H1 (cell line): ENCODE data around the gene ZNF106. TPM values are rescaled to one million over a fixed set of nuclear protein-coding genes. Genes with fewer than 3 reads are reported as not detected.

Experiments
- CTCF ChIA-PET: fragments of 300-600 bp; sonication (Branson Sonifier 250); formaldehyde crosslinking; loops from one replicate; lab custom pipeline; 2021; ENCODE audit not compliant: partially characterized antibody; lab: Charles Lee
- POLR2A ChIA-PET: fragments of 300-600 bp; sonication (Branson Sonifier 250); formaldehyde crosslinking; loops from one replicate; lab custom pipeline; 2021; ENCODE audit warnings: inconsistent platforms; ENCODE audit not compliant: partially characterized antibody; lab: Charles Lee
- DNase-seq, 2 experiments: peaks; one replicate each; pipeline versions ENCODE4 v3.0.0 to v3.0.0-alpha.2; 2010 to 2022; ENCODE audit warnings: low spot score in 2 of 2, low read depth in 1 of 2, mixed read lengths in 1 of 2
- FAIRE-seq: peaks from 2 replicates; lab custom pipeline; 2011; peaks lifted over from hg19 to GRCh38; lab: Jason Lieb, UNC
- H2AFZ ChIP-seq: 2 replicates; pipeline ENCODE4 v1.8.1; 2012; ENCODE audit warnings: low read length, inconsistent platforms
- H2AK5ac ChIP-seq: 2 replicates; pipeline ENCODE4 v1.6.1; 2013; ENCODE audit warnings: low read depth, low read length
- H2BK120ac ChIP-seq: replicated peaks from 2 replicates; pipeline ENCODE3; 2013; ENCODE audit warnings: low read depth, low read length, inconsistent platforms
- H2BK12ac ChIP-seq: 2 replicates; pipeline ENCODE4 v1.6.1; 2013; ENCODE audit warnings: low read depth, low read length
- H2BK15ac ChIP-seq: 2 replicates; pipeline ENCODE4 v1.6.1; 2013; ENCODE audit warnings: low read length
- H2BK20ac ChIP-seq: 2 replicates; pipeline ENCODE4 v1.6.1; 2013; ENCODE audit warnings: low read length
- H2BK5ac ChIP-seq: 2 replicates; pipeline ENCODE4 v1.6.1; 2013; ENCODE audit warnings: low read depth, low read length
- H3K14ac ChIP-seq: 2 replicates; pipeline ENCODE4 v1.6.1; 2013; ENCODE audit warnings: inconsistent platforms; ENCODE audit not compliant: insufficient read length
- H3K18ac ChIP-seq: 2 replicates; pipeline ENCODE4 v1.6.1; 2013; ENCODE audit warnings: low read length; ENCODE audit errors: extremely low read depth
- H3K23ac ChIP-seq: 2 replicates; pipeline ENCODE4 v1.6.1; 2013; ENCODE audit warnings: inconsistent platforms; ENCODE audit not compliant: insufficient read length
- H3K23me2 ChIP-seq: 2 replicates; pipeline ENCODE4 v1.6.1; 2013; ENCODE audit warnings: low read depth, low read length
- H3K27ac ChIP-seq: 2 replicates; pipeline ENCODE4 v1.6.1; 2011; ENCODE audit warnings: low read depth, low read length, inconsistent platforms
- H3K27me3 ChIP-seq, 4 experiments: replicated peaks in 1 of 4; 1 replicate in 1 of 4; 2 replicates in 3 of 4; pipeline versions ENCODE4 v1.6.1 to v1.8.1; 2011 to 2013; ENCODE audit warnings: low read length in 3 of 4, mild to moderate bottlenecking in 3 of 4, inconsistent platforms in 2 of 4, mixed read lengths in 2 of 4, moderate library complexity in 1 of 4; ENCODE audit not compliant: control insufficient read depth in 3 of 4, insufficient read depth in 3 of 4; ENCODE audit errors: extremely low read depth in 1 of 4
- H3K36me3 ChIP-seq, 4 experiments: 2 replicates each; pipeline versions ENCODE4 v1.6.1 to v1.8.1; 2011 to 2013; ENCODE audit warnings: mild to moderate bottlenecking in 4 of 4, low read length in 3 of 4, moderate library complexity in 2 of 4, control low read depth in 1 of 4, inconsistent platforms in 1 of 4; ENCODE audit not compliant: insufficient read depth in 4 of 4, control insufficient read depth in 2 of 4
- H3K4ac ChIP-seq: replicated peaks from 2 replicates; pipeline ENCODE3; 2013; ENCODE audit warnings: low read length, low read depth, mixed read lengths, inconsistent platforms; ENCODE audit not compliant: insufficient read length
- H3K4me1 ChIP-seq, 4 experiments: replicated peaks in 1 of 4; 1 replicate in 1 of 4; 2 replicates in 3 of 4; pipeline versions ENCODE4 v1.6.1 to v1.8.1; 2011 to 2013; ENCODE audit warnings: low read length in 3 of 4, inconsistent platforms in 2 of 4, mixed read lengths in 1 of 4; ENCODE audit not compliant: insufficient read depth in 4 of 4, control insufficient read depth in 3 of 4
- H3K4me2 ChIP-seq, 2 experiments: 2 replicates each; pipeline versions ENCODE4 v1.6.1 to v1.8.1; 2011 to 2013; ENCODE audit warnings: low read depth in 2 of 2, low read length in 2 of 2, control low read depth in 1 of 2, inconsistent platforms in 1 of 2, mild to moderate bottlenecking in 1 of 2; ENCODE audit not compliant: insufficient read depth in 1 of 2
- H3K4me3 ChIP-seq, 4 experiments: fragments of 200-600, 300-600 bp in 1 of 4; sonication (generic), shearing (Covaris generic), sonication (Bioruptor Twin) in 1 of 4; 2 replicates each; pipeline versions ENCODE4 v1.5.1 to v1.8.1; 2011 to 2016; ENCODE audit warnings: low read length in 4 of 4, low read depth in 3 of 4, control low read depth in 2 of 4, inconsistent platforms in 2 of 4, mild to moderate bottlenecking in 2 of 4, mixed read lengths in 1 of 4, moderate library complexity in 1 of 4; ENCODE audit not compliant: insufficient read depth in 2 of 4; ENCODE audit errors: extremely low read depth in 1 of 4
- H3K56ac ChIP-seq: replicated peaks from 2 replicates; pipeline ENCODE3; 2013; ENCODE audit warnings: low read depth, mild to moderate bottlenecking, mixed read lengths, low read length, inconsistent platforms; ENCODE audit not compliant: insufficient read length
- H3K79me1 ChIP-seq: 2 replicates; pipeline ENCODE4 v1.6.1; 2013; ENCODE audit warnings: low read depth, low read length, control low read depth
- H3K79me2 ChIP-seq, 2 experiments: 2 replicates each; pipeline versions ENCODE4 v1.6.1 to v1.8.1; 2012 to 2013; ENCODE audit warnings: low read length in 2 of 2, mild to moderate bottlenecking in 2 of 2, inconsistent platforms in 1 of 2; ENCODE audit not compliant: insufficient read depth in 2 of 2, control insufficient read depth in 1 of 2
- H3K9ac ChIP-seq, 4 experiments: replicated peaks in 1 of 4; 1 replicate in 1 of 4; 2 replicates in 3 of 4; pipeline versions ENCODE4 v1.6.1 to v1.8.1; 2011 to 2013; ENCODE audit warnings: low read depth in 3 of 4, low read length in 3 of 4, control low read depth in 2 of 4, mild to moderate bottlenecking in 2 of 4, moderate library complexity in 2 of 4, inconsistent platforms in 1 of 4; ENCODE audit errors: extremely low read depth in 1 of 4
- H3K9me3 ChIP-seq, 2 experiments: 2 replicates each; pipeline versions ENCODE4 v1.6.1 to v1.8.1; 2012 to 2013; ENCODE audit warnings: mild to moderate bottlenecking in 2 of 2, moderate library complexity in 2 of 2, control low read depth in 1 of 2, inconsistent platforms in 1 of 2, low read depth in 1 of 2, low read length in 1 of 2, mixed read lengths in 1 of 2; ENCODE audit not compliant: insufficient read depth in 2 of 2
- H4K20me1 ChIP-seq, 2 experiments: replicated peaks in 1 of 2; 2 replicates each; pipeline versions ENCODE3 to v1.8.1; 2011 to 2013; ENCODE audit warnings: inconsistent platforms in 2 of 2, low read length in 2 of 2, mild to moderate bottlenecking in 1 of 2; ENCODE audit not compliant: insufficient read depth in 2 of 2, control insufficient read depth in 1 of 2
- H4K5ac ChIP-seq: 2 replicates; pipeline ENCODE4 v1.6.1; 2013; ENCODE audit warnings: low read length, low read depth, mixed read lengths, inconsistent platforms; ENCODE audit not compliant: insufficient read length
- H4K8ac ChIP-seq: 2 replicates; pipeline ENCODE4 v1.8.0; 2013; ENCODE audit warnings: mild to moderate bottlenecking, moderate library complexity, low read length, inconsistent platforms; ENCODE audit not compliant: insufficient read depth; ENCODE audit errors: extremely low read depth
- H4K91ac ChIP-seq: replicated peaks from 2 replicates; pipeline ENCODE3; 2013; ENCODE audit warnings: low read length, mixed read lengths, inconsistent platforms; ENCODE audit not compliant: insufficient read length
- GABPA ChIP-seq: IDR thresholded peaks from 2 replicates; pipeline ENCODE4 v1.6.1; 2011; ENCODE audit warnings: mild to moderate bottlenecking, low read length, moderate library complexity, borderline replicate concordance; ENCODE audit not compliant: insufficient read depth
- KDM1A ChIP-seq: fragments of 200-600, 300-600 bp; sonication (generic); IDR thresholded peaks from 2 replicates; pipeline ENCODE4 v1.7.1; 2016; ENCODE audit warnings: mild to moderate bottlenecking, low read length, borderline replicate concordance
- NRF1 ChIP-seq: IDR thresholded peaks from 2 replicates; pipeline ENCODE4 v1.6.1; 2011; ENCODE audit warnings: mild to moderate bottlenecking, low read depth, low read length, improper control_type of control experiment
- RAD21 ChIP-seq, 2 experiments: IDR thresholded peaks in 1 of 2; conservative IDR thresholded peaks in 1 of 2; 2 replicates each; pipeline ENCODE4 v1.6.1; 2011; ENCODE audit warnings: low read depth in 2 of 2, low read length in 2 of 2, improper control_type of control experiment in 1 of 2, inconsistent platforms in 1 of 2, mild to moderate bottlenecking in 1 of 2, moderate library complexity in 1 of 2
- TAF1 ChIP-seq: IDR thresholded peaks from 2 replicates; pipeline ENCODE4 v1.6.1; 2011; ENCODE audit warnings: mild to moderate bottlenecking, low read depth, low read length
- YY1 ChIP-seq: IDR thresholded peaks from 2 replicates; pipeline ENCODE4 v1.6.1; 2011; ENCODE audit warnings: low read depth, mild to moderate bottlenecking, low read length
- WGBS, 2 experiments: shearing (Covaris generic) in 1 of 2; methylation state at CpG; one replicate each; pipeline versions ENCODE4 v1.1.6 to v1.1.7; 2013 to 2015; ENCODE audit warnings: low lambda C conversion rate in 2 of 2, mixed read lengths in 2 of 2, inconsistent platforms in 1 of 2, low coverage in 1 of 2, missing lambda C conversion rate in 1 of 2; ENCODE audit not compliant: insufficient replicate concordance in 2 of 2, insufficient coverage in 1 of 2, insufficient read length in 1 of 2; ENCODE audit errors: extremely low coverage in 1 of 2, missing lambda C conversion rate in 1 of 2; 5-methylcytosine and 5-hydroxymethylcytosine counted together
- polyA plus RNA-seq, 7 experiments: library from polyadenylated mRNA; depleted of rRNA in 3 of 7; stranded (reverse) in 5 of 7; unstranded in 2 of 7; fragments of >200 nt in 5 of 7; fragments of 200-250 nt in 2 of 7; gene quantifications; 1 replicate in 5 of 7; 2 replicates in 1 of 7; 4 replicates in 1 of 7; pipeline versions ENCODE4 v1.2.1 to v1.2.3, GENCODE V29; 2011 to 2013; ENCODE audit warnings: missing spikeins in 2 of 7, mixed read lengths in 2 of 7
- total RNA-seq: library from RNA; stranded (reverse); fragmentation: NEBNext Ultra II Directional; extraction: Animal tissue kit (Norgen Biotek cat#: 25700); gene quantifications from 2 replicates; pipeline ENCODE4 v1.2.1, GENCODE V29; 2021

The ZNF106 gene
- total and polyA plus RNA-seq, 2 of the 8 experiments (the other 6 are each of a cell fraction or from before 2014, with no cell fraction given): 18.2 to 62.0 TPM

DNA sequence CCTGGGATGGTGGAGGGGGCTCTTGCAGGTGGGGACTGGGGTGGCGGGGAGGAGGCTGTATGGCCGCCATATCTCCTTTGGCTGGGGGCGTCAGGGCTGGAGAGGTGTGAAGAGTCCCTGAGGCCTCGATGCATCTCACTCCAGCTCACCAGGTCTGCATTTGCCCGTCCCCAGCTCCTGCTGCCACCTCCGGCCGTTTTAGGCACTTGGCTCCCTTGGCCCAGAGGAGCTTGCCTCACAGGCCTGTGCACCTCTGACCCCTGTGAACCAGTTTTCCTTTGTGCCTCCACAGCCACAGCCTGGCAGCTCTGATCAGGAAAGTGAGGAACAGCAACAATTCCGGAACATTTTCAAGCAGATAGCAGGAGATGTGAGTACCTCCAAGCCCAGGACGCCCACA is 81.9 kb downstream of the ZNF106 start:
- H3K14ac ChIP-seq: no peak overlapping the region
- no peak for FAIRE-seq
- H3K27me3 ChIP-seq: no peaks in the 10 kb centered on the region
- H2BK5ac ChIP-seq: no peak overlapping the region
- no peak overlapping the region for H2BK120ac ChIP-seq
- H3K36me3 ChIP-seq: no peaks in the 10 kb centered on the region
- no peaks in the 10 kb centered on the region for H3K9me3 ChIP-seq
- no peak overlapping the region for H2BK15ac ChIP-seq
- CTCF ChIA-PET: interaction anchor here (0.9 to 2.1 kb wide), 3 partner anchors 20 to 340 kb away, joined by 3 to 7 read pairs (median 3); no protein-coding TSS in a partner anchor
- no peak overlapping the region for H4K91ac ChIP-seq
- H3K23ac ChIP-seq: no peak overlapping the region
- H3K18ac ChIP-seq: no peak overlapping the region
- no peak overlapping the region for H4K5ac ChIP-seq
- H3K4me1 ChIP-seq: no peaks in the 10 kb centered on the region
- H3K27ac ChIP-seq: no peak overlapping the region
- H3K4me3 ChIP-seq: no peak overlapping the region
- H3K23me2 ChIP-seq: no peaks in the 10 kb centered on the region; the same call in 1 of the 2 replicates
- 87% methylated on average over 5 of the region's 9 CpGs; no CpG with 5 or more reads in 1 of the 2 experiments for WGBS, 2 experiments
- H2AFZ ChIP-seq: no peak overlapping the region
- H3K4me2 ChIP-seq: no peak overlapping the region
- H4K20me1 ChIP-seq: no peaks in the 10 kb centered on the region
- no peak overlapping the region for H2BK12ac ChIP-seq
- no peak overlapping the region for H4K8ac ChIP-seq
- no peak for DNase-seq
- no peaks in the 10 kb centered on the region for H3K79me1 ChIP-seq
- H3K9ac ChIP-seq: no peak overlapping the region
- POLR2A ChIA-PET: interaction anchor here (0.8 kb wide), 1 partner anchor 135 kb away, joined by 3 read pairs; no protein-coding TSS in a partner anchor
- no peaks in the 10 kb centered on the region for H3K79me2 ChIP-seq
- no peak overlapping the region for H3K56ac ChIP-seq
- no peak overlapping the region for H3K4ac ChIP-seq
- no peak overlapping the region for H2BK20ac ChIP-seq
- H2AK5ac ChIP-seq: no peak overlapping the region
- TF ChIP-seq GABPA: no peak
- no peak for TF ChIP-seq TAF1
- no peak for TF ChIP-seq KDM1A
- no peak for TF ChIP-seq RAD21 (IDR thresholded peaks at IDR 0.05 in 1 of 2, conservative IDR thresholded peaks at IDR 0.05 in 1 of 2; ENCODE audit: low read depth in 2 of 2, low read length in 2 of 2)
- TF ChIP-seq YY1: no peak
- no peak for TF ChIP-seq NRF1
